Nephron progenitor cell (in vitro differentiated cells): Measurements from ENCODE around the gene TTC29.

ENCODE experiments used
- DNase-seq: peaks from one replicate; pipeline ENCODE4 v3.0.0; 2021
- H3K27ac Mint-ChIP-seq: 2 replicates; pipeline ENCODE4 v1.8.0; 2021; ENCODE audit warnings: mild to moderate bottlenecking, moderate library complexity, mixed read lengths
- H3K27me3 Mint-ChIP-seq: 2 replicates; pipeline ENCODE4 v1.8.0; 2021; ENCODE audit warnings: mild to moderate bottlenecking, low read depth, mixed read lengths; ENCODE audit not compliant: poor library complexity
- H3K36me3 Mint-ChIP-seq: 2 replicates; pipeline ENCODE4 v1.8.0; 2021; ENCODE audit warnings: low read depth, mixed read lengths
- H3K4me1 Mint-ChIP-seq: 2 replicates; pipeline ENCODE4 v1.8.0; 2021; ENCODE audit warnings: mixed read lengths
- H3K4me3 Mint-ChIP-seq: 2 replicates; pipeline ENCODE4 v1.8.0; 2021; ENCODE audit warnings: mild to moderate bottlenecking, moderate library complexity, mixed read lengths
- H3K9me3 Mint-ChIP-seq: 2 replicates; pipeline ENCODE4 v1.8.0; 2021; ENCODE audit warnings: mild to moderate bottlenecking, moderate library complexity, mixed read lengths
- CTCF ChIP-seq: fragments of 200-600 bp; sonication (generic); IDR thresholded peaks from 2 replicates; pipeline ENCODE4 v1.5.0; 2021; ENCODE audit warnings: antibody characterized with exemption

The TTC29 gene

GRCh38 chr4:146975036-146975435 is 29.4 kb upstream of the TTC29 start:
- H3K9me3 Mint-ChIP-seq: no peaks in the 10 kb centered on the region
- H3K36me3 Mint-ChIP-seq: no peaks in the 10 kb centered on the region
- no peak overlapping the region for H3K27ac Mint-ChIP-seq
- peaks cover 27% of the 10 kb centered on the region for H3K4me1 Mint-ChIP-seq
- no peak for TF ChIP-seq CTCF
- peaks cover 13% of the 10 kb centered on the region for H3K27me3 Mint-ChIP-seq
- H3K4me3 Mint-ChIP-seq: no peak overlapping the region
- no peak for DNase-seq

GRCh38 chr4:146972036-146972435 is 26.4 kb upstream of the TTC29 start:
- H3K36me3 Mint-ChIP-seq: no peaks in the 10 kb centered on the region
- H3K4me3 Mint-ChIP-seq: no peak overlapping the region
- peaks cover 26% of the 10 kb centered on the region for H3K4me1 Mint-ChIP-seq

GRCh38 chr4:146969126-146969525 is 23.5 kb upstream of the TTC29 start:
- DNase-seq: no peak
- H3K4me3 Mint-ChIP-seq: no peak overlapping the region
- no peak for TF ChIP-seq CTCF
- H3K36me3 Mint-ChIP-seq: no peaks in the 10 kb centered on the region
- H3K4me1 Mint-ChIP-seq: no peaks in the 10 kb centered on the region
- H3K27ac Mint-ChIP-seq: no peak overlapping the region
- peaks cover 3% of the 10 kb centered on the region for H3K27me3 Mint-ChIP-seq
- H3K9me3 Mint-ChIP-seq: peaks cover 27% of the 10 kb centered on the region

More at GRCh38 chr4:146972036-146972435, 26.4 kb upstream of the TTC29 start:
- no peak overlapping the region for H3K27ac Mint-ChIP-seq
- H3K27me3 Mint-ChIP-seq: peaks cover 4% of the 10 kb centered on the region
- DNase-seq: no peak
- H3K9me3 Mint-ChIP-seq: peaks cover 19% of the 10 kb centered on the region
- TF ChIP-seq CTCF: no peak

GRCh38 chr4:146960634-146961033 is 15.0 kb upstream of the TTC29 start:
- Mint-ChIP-seq H3K4me3 (no peak overlapping the region), H3K36me3 (no peaks in the 10 kb centered on the region), H3K27me3 (no peaks in the 10 kb centered on the region), H3K4me1 (no peaks in the 10 kb centered on the region), H3K9me3 (no peaks in the 10 kb centered on the region), H3K27ac (no peak overlapping the region)
- TF ChIP-seq CTCF: no peak
- DNase-seq: no peak

GRCh38 chr4:146959692-146960091 is 14.0 kb upstream of the TTC29 start:
- no peaks in the 10 kb centered on the region for H3K27me3 Mint-ChIP-seq
- no peak for DNase-seq
- H3K4me3 Mint-ChIP-seq: no peak overlapping the region
- no peaks in the 10 kb centered on the region for H3K36me3 Mint-ChIP-seq
- no peaks in the 10 kb centered on the region for H3K4me1 Mint-ChIP-seq
- H3K27ac Mint-ChIP-seq: no peak overlapping the region
- H3K9me3 Mint-ChIP-seq: no peaks in the 10 kb centered on the region
- TF ChIP-seq CTCF: no peak

- H3K4me3 Mint-ChIP-seq: no peak overlapping the region
- no peak for TF ChIP-seq CTCF
- no peaks in the 10 kb centered on the region for H3K4me1 Mint-ChIP-seq
- H3K36me3 Mint-ChIP-seq: no peaks in the 10 kb centered on the region
- no peaks in the 10 kb centered on the region for H3K9me3 Mint-ChIP-seq
- DNase-seq: no peak
- no peak overlapping the region for H3K27ac Mint-ChIP-seq
- H3K27me3 Mint-ChIP-seq: no peaks in the 10 kb centered on the region
Observed at GRCh38 chr4:146957237-146957636, 11.6 kb upstream of the TTC29 start.
